OCI-LY3 (cell line): ENCODE results near the gene RAP1GAP.

Experiments
- EZH2phosphoT487 ChIP-seq: fragments of 200-600 bp; shearing (Covaris generic); IDR thresholded peaks from 2 replicates; pipeline ENCODE4 v1.6.1; 2018; ENCODE audit warnings: antibody characterized with exemption, mixed run types, low read depth
- TF ChIP-seq, protein P1 (sequence below): fragments of 200-600, 300-600 bp; sonication (generic); IDR thresholded peaks from 2 replicates; pipeline ENCODE4 v1.5.1; 2014; ENCODE audit warnings: antibody characterized with exemption, low read length, low read depth

- TF ChIP-seq, protein P1, sequence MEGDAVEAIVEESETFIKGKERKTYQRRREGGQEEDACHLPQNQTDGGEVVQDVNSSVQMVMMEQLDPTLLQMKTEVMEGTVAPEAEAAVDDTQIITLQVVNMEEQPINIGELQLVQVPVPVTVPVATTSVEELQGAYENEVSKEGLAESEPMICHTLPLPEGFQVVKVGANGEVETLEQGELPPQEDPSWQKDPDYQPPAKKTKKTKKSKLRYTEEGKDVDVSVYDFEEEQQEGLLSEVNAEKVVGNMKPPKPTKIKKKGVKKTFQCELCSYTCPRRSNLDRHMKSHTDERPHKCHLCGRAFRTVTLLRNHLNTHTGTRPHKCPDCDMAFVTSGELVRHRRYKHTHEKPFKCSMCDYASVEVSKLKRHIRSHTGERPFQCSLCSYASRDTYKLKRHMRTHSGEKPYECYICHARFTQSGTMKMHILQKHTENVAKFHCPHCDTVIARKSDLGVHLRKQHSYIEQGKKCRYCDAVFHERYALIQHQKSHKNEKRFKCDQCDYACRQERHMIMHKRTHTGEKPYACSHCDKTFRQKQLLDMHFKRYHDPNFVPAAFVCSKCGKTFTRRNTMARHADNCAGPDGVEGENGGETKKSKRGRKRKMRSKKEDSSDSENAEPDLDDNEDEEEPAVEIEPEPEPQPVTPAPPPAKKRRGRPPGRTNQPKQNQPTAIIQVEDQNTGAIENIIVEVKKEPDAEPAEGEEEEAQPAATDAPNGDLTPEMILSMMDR, result no peak
- no peak for TF ChIP-seq EZH2phosphoT487
Measured at GRCh38 chr1:21707891-21708290, 38.7 kb upstream of the RAP1GAP start.
